Omental fat pad (tissue), 4 donors: Measurements from ENCODE around the gene NQO2. TPM values are rescaled to one million over a fixed set of nuclear protein-coding genes. Genes with fewer than 3 reads are reported as not detected.

Experiments used
- ATAC-seq: fragments of 150-250 bp; one replicate; pipeline ENCODE4 v1.9.1; 2016; ENCODE audit warnings: mild to moderate bottlenecking, moderate library complexity; ENCODE audit not compliant: low FRiP score
- DNase-seq: peaks from one replicate; pipeline ENCODE4 v3.0.0-alpha.2; 2019; ENCODE audit warnings: low spot score
- total RNA-seq, 4 donors: library from RNA; depleted of rRNA; stranded (reverse); fragments of >200 nt; gene quantifications; one replicate each; pipeline ENCODE4 v1.1.0, GENCODE V29; 2016
- TF ChIP-seq, protein P1 (sequence below), 3 donors: fragments of 450-650 bp; IDR thresholded peaks; one replicate each; pipeline ENCODE4 v1.5.1; 2016 to 2017; ENCODE audit warnings: antibody characterized with exemption in 3 of 3, mild to moderate bottlenecking in 3 of 3, moderate library complexity in 2 of 3

NQO2 gene
- total RNA-seq, 4 donors from 2014 or later, result 32.9 to 54.0 (median 48.1) TPM

DNA sequence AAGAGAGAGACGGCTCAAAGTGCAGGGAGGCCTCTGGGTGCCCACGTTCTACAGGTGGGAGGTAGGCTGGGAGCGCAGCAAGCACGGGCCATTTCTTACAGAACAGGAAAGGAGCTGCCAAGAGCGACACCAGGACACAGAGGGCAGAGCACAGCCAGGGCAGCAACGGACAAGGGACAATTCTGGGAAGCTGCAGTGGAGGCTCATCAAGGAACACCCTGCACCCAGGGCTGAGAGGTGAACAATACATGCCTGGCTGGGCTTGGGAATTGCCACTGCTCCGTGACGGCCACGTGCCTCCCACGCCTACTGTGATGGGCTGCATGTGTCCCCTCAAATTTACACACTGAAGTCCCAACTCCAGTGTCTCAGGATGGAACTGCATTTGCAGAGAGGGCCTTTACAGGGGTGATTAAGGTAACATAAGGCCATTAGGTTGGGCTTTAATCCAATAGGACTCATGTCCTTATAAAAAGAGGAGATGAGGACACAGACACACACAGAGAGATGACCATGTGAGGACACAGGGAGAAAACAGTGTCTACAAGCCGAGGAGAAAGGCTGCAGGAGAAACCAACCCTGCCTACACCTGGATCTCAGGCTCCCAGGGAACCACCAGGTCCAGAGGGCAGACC lies 41.9 kb upstream of the NQO2 start:
- ATAC-seq, result no peak
- TF ChIP-seq, protein P1, sequence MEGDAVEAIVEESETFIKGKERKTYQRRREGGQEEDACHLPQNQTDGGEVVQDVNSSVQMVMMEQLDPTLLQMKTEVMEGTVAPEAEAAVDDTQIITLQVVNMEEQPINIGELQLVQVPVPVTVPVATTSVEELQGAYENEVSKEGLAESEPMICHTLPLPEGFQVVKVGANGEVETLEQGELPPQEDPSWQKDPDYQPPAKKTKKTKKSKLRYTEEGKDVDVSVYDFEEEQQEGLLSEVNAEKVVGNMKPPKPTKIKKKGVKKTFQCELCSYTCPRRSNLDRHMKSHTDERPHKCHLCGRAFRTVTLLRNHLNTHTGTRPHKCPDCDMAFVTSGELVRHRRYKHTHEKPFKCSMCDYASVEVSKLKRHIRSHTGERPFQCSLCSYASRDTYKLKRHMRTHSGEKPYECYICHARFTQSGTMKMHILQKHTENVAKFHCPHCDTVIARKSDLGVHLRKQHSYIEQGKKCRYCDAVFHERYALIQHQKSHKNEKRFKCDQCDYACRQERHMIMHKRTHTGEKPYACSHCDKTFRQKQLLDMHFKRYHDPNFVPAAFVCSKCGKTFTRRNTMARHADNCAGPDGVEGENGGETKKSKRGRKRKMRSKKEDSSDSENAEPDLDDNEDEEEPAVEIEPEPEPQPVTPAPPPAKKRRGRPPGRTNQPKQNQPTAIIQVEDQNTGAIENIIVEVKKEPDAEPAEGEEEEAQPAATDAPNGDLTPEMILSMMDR (IDR thresholded peaks at IDR 0.05), result no peak
- no peak for DNase-seq

DNA sequence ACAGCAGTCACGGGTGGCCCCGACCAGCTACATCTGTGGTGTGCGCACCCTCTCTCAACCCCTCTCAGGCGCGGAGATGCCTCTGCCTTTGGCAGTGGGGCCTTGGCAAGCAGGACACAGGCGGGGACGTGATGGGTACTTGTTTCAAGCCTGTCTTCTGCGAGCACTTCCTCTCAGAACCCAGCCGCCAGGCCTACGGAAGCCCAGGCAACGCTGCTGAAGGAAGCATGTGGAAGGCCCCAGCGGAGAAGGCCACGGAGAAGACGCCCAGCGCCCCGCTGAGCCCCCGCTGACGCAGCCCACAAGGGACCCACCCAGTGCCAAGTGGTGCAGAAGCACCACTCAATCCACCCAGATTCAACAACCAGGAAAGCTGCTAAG lies 41.4 kb upstream of the NQO2 start:
- DNase-seq (no peak), ATAC-seq (no peak)
- TF ChIP-seq, protein P1 (IDR thresholded peaks at IDR 0.05), result no peak

DNA sequence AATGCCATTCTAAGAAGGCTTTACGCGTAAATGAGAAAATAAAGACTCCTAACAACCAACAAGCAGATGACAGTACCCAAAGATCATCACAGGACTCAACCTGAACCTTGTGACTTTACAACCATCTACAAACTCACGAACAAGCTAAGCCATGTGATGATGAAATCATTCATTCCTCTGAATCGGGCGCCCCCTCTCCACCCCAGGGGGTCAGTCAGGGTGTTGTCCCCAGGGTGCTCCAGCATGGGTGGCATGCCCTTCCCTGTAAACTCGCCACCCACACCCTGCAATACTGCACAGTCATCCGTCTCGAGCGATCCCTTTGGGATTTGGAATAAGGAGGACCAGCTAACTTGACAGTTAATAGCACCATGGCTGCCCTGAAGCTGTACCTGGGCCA lies 40.9 kb upstream of the NQO2 start:
- TF ChIP-seq, protein P1 (IDR thresholded peaks at IDR 0.05), result no peak
- DNase-seq, result no peak
- ATAC-seq, result no peak

DNA sequence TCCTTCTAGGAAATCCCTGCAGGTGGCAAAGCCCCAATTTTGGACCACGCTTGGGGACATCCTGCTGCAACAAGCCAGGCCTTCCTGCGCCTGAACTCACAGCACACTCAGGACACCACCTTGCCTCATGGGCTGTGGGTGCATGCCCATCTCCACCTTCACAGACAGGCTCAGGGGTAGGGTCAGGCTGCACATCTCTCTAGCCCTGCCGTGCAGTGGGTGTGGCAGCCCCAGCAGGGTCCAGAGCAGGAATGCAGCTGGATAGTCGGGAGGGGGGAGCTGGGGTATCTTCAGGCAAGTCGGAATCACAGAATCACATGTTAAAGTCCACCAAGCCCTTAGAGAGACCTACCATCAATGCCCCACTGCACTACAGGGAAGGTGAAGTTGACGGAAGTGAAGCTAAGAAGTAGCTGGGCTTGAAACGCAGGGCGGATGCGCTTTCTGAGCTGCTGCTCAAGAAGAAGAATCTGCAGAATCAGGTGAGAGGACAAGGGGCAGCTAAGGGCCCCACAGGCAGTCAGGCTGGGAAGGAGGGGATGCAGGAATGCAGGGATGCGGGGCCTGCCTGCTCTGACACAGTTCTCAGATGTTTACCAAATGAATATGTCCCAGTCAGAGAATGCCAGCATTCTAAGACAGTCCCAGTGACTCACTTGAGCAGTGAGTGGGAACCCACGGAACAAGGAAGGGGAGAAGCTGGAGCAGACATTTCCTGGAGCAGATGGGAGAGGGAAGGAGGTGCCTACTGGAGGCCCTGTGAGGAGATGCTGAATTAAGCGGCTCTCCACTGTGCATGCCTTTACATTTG lies 39.6 kb upstream of the NQO2 start:
- ATAC-seq (no peak), DNase-seq (no peak)
- TF ChIP-seq, protein P1 (IDR thresholded peaks at IDR 0.05), result no peak

DNA sequence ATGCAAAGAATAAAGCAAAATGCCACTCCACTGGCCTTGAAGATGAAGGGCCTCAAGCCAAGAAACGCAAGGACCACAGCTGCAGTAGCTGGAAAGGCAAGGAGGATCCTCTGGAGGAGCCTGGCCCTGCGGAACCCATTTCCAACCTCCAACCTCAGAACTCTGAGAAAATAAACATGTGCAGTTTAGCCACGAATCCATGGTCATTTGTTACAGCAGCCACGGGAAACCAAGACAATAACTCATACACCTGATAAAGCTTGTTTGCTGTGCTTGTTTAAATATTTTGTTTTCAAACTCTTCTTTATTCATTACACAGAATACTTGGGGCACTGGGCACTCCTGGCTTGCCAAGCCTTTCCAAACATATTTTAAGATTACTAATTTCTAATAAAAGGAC lies 38.8 kb upstream of the NQO2 start:
- DNase-seq (no peak), ATAC-seq (no peak)
- TF ChIP-seq, protein P1 (IDR thresholded peaks at IDR 0.05), result no peak

DNA sequence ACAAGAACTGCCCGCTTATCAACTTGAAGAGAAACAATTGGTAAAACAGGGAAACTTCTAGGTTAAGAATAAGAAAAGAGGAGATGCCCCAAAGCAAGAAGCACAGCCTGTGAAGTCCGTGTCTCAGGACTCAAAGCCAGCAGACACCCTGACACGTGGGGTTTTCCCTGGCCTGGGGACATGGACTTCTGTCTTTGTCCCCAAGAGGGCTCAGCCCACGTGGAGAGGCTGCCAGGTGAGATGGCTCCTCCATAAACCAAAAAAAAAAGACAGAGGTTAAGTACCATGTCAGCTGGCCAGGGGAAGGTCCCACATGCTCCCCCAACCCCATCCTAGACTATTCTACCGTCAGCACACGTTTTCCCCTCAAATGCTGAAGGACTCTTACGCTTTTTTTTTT lies 38.2 kb upstream of the NQO2 start:
- TF ChIP-seq, protein P1 (IDR thresholded peaks at IDR 0.05), result no peak
- ATAC-seq (no peak), DNase-seq (no peak)

DNA sequence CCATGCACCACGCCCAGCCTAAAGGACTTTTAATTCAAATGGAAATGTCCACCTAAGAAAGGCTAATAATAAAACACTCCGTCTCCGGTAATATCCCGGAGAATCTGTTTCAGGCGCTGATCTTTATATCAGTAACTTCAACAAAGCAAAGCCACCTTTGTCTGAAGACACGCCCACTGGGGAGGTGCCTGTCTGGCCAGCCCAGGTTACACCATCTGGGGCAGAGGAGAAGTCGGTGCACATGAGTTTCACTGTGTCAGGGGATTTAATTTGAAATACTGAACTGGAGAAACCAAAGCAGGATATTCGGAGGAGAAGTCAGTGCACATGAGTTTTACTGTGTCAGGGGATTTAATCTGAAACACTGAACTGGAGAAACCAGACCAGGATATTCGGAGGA lies 37.7 kb upstream of the NQO2 start:
- DNase-seq (no peak), ATAC-seq (no peak)
- TF ChIP-seq, protein P1 (IDR thresholded peaks at IDR 0.05), result no peak
